PC-3 (cell line): ENCODE measurements around the gene BCL11B.

Experiments
- CTCF ChIP-seq: fragments of 300-600 bp; sonication (generic); conservative IDR thresholded peaks from 2 replicates; pipeline ENCODE4 v1.5.1; 2017; ENCODE audit warnings: antibody characterized with exemption, low read depth, mild to moderate bottlenecking, low read length
- EZH2phosphoT487 ChIP-seq: fragments of 300-600 bp; sonication (generic); IDR thresholded peaks from 2 replicates; pipeline ENCODE4 v1.6.1; 2018; ENCODE audit warnings: mild to moderate bottlenecking, antibody characterized with exemption, low read length, borderline replicate concordance

- TF ChIP-seq EZH2phosphoT487 (no peak), CTCF (no peak)
Measured at GRCh38 chr14:99231161-99231849, 40.7 kb downstream of the BCL11B start.
